GM21381 (cell line): Measurements from ENCODE around the gene NUAK1.
"Not testable (repeated sequence)": the region's sequence is repeated elsewhere in the genome, so short reads cannot be mapped to it uniquely, and the experiment has no call there.

Experiments
- ATAC-seq: cut with Tn5 transposase; IDR thresholded peaks from one replicate; pipeline ENCODE4 v1.9.1; 2021; ENCODE audit warnings: mild to moderate bottlenecking, moderate library complexity; ENCODE audit not compliant: unreplicated experiment

NUAK1 gene

DNA sequence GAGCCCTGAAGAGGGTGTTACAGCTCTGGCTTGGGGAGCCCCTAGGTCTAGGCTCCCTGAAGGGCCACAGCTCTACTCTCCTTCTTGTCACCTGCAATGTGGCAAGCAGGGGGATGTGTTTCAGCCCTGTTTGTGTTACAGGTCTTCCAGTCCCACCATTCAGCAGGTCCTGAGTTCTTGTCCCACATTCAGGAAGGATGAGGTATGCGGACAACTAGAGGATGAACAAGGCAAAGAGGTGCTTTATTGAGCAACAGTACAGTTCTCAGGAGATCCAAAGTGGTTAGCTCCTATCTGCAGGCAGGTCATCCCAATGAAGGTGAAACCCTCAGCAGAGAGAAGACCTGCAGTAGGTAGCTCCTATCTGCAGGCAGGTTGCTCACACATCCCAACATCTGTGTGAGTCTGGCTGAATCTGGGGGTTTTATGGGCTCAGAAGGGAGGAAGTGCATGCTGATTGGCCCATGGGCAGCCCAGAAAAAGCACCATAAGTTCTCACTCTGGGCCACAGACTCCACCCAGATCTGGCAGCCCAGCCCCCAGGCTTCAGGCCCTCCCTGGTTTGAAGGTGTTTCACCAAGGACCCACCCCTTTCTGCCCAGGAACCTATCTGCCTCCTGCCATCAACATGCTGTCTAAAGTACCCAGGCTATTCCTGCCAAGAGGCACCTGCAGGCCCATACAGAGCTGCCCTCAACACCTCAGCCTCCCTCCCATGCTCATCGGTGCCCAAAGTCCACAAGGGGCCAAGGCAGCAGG lies 98.9 kb downstream of the NUAK1 start:
- ATAC-seq = no peak

DNA sequence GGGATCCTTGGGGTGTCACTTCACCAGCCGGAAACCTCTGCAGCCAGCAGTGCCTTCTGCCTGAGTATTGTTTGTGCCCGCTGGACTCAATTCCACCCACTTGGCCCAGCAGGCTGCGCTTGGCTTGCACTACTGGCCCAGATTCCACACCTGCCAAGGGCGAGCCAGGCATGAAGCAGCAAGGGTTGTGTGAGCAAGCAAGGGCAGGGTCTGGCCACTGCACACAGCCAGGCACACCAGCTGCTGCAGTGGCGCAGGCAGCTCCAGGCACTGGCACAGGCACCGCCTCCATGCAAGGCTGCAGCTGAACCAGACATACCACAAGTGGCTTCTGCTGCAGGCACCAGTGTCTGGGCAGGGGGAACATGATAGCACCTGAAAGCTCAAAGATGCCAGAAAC lies 99.5 kb downstream of the NUAK1 start:
- no peak for ATAC-seq

DNA sequence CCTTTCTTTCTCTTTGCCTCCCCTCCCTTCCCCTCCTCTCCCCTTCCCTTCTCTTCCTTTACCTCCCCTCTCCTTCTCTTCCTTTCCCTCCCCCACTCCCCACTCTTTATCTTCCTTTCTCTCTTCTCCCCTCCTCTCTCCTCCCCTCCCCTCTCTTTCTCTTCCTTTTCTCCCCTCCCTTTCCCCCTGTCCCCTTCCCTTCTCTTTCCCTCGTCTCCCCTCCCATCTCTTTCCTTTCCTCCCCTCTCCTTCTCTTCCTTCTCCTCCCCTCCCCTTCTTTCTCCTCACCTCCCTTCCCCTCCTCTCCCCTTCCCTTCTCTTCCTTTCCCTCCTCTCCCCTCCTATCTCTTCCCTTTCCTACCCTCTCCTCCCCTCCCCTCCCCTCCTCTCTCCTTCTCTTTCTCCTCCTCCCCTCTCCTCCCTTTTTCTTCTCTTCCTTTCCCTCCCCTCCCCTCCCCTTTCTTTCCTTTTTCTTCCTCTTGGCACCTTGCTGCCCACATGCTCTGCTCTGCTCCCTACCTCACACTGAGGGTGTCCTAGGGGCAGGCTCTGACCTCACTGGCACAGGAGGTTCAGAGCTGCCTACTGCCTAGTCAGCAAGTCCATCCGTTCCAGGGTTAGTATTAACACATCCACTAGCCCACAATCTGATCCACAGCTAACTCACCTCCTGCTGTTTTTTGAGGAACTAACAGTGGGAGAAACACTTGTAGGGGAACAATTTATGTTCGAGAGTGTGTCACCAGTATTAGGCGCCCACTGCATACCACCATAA lies 101.0 kb downstream of the NUAK1 start:
- ATAC-seq = no peak

DNA sequence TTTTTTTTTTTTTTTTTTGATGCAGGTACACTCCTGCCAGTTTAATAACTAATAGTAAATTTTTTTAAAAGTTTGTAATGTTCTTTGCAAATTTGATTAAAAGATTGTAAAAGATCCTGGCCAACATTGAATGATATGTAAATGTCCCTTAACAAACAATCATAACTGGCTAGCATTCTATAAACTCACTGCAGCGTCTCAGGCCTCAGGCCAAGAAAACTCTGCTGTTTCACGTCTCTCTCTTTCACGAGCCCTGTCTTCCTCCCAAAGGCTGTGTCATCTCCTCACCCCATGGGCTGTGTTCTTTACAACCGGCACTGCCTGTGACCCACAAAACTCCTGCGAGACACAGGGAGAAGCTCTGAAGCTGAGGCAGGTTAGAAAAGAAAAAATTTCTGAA lies 103.3 kb downstream of the NUAK1 start:
- no peak for ATAC-seq

- ATAC-seq = no peak
Measured at GRCh38 chr12:106034316-106034715, 104.4 kb downstream of the NUAK1 start.

DNA sequence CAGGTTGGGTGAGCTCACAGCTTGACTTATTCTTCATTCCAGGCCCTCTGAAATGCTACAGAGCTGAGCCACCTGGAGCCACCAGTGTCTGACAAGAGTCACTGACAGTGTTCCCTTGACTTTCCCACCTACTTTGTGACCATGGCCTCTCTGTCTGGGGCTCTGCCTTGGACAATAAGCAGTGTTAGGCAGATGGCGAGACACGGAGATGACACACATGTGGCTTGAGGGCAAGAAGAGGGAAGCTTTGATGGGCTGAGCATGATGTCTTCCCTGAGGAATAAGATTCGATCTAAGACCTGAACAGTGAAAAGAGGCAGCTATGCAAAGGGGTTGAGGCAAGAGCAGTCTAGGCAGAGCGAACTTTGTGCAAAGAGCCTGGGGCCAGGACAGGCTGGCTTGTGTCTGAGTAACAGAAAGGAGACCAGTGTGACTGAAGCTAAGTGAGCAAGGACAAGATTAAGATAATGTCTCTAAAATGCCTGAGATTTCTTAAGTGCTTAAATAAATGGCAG lies 105.5 kb downstream of the NUAK1 start:
- no peak for ATAC-seq

GRCh38 chr12:106032623-106032925 lies 106.2 kb downstream of the NUAK1 start:
- no peak for ATAC-seq

DNA sequence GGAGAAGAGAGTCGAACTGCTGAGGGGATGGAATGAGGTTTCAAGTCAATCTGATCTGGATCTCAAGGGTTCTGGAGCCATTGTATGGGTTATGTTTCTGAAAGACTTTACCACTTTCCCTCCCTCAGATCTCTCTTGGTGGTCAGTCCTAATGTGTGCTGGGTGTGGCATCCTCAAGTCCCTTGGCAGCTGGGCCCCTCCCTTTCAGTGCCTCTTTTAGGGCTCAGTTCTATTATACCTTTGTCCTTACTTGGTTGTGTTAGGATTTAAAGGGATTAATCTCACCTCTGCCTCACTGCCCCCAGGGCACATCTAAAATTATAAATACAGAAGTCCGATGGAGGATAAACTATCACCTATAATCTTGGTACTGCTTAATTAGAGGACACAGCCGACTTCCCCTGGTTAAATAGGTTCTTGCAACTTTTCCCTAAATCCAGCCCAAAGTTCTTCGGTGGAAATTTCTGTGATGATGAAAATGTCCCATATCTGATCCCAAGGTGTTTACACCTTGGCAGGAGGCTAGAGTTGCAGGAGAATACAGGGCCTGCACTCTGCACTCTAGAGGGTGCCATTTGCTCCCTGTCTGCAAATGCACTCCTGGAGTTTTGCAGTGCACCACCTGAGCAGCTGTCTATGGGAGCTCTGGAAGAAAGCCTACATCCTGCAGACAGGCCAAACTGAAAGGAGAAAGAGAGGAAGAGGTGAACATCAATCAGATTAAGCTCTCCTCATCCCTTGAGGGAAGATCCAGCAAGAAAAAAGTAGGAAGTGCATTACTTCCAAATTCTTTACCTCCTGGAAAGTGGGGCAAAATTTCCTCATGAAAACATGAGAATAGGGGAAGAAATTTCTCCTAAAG lies 106.8 kb downstream of the NUAK1 start:
- ATAC-seq = no peak

DNA sequence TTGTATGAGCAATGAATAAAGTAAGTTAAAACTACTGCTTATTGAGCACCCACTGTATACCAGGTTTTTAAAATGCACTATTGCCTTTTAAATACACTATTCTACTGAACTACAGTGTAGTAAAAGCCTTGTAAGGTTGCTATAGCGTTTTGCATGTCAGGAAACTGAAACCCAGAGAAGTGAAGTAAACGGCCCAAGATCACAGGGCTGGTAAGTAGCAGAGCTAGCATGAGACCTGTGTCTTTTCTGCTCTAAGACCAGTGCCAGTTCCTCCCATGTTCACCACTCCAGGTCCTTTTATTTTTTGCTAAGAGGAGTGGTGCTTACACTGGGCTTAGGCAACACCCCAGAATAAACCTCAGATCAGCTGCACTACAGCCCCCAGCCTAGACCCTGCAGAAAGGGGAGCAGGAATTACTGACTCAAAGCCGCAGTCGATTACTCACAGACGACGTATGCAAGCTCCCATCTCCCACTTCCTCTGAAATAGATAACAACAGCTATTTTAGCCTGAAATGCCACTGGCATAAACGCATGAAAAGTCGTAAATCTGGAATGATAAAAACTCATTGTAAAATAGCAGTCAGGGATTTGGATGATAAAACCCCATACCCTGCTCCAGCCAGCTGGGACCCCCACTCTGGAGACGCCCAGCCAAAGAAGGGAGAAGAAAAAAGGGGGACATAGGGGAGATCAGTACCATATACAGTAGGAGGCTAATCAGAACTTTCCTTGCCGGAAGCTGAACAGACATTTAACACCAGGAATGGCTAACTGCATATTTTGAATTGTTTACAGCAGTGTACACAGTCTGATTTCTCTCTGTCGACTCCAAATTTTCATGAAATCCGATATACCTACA lies 108.3 kb downstream of the NUAK1 start:
- ATAC-seq = no peak

DNA sequence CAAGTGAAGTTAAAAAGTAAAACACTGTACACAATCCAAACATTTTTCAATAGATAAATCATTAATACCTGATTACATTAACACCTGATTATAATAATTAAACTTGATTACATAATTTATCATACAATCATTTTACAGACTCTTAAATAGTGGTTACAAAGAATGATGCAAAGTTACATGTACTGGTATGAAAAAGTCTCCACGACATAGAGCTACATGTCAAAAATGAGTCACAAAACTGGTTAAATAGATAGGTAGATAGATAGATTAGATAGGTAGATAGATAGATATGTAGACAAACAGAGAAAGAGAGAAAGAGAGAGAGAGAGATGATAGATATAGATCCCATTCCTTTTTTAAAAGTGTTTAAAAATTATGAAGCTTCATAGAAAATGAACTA lies 109.2 kb downstream of the NUAK1 start:
- no peak for ATAC-seq

DNA sequence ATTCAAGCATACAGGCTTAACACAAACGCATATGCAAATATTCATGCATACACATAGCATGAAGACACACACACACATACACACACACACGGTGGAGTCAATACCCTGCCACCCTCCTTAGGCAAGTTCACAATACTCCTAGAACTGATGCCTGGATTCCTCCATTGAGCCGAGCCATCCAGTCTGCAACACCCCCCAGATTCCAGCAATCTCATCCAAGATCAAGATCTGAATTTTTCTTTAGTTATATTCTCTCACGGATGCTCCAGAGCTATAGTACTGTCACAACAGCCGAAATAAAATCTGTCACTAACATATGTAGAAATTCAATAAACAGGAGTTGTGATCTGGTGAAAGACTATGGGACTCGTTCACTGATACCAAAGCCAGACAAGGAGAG lies 110.8 kb downstream of the NUAK1 start:
- no peak for ATAC-seq

GRCh38 chr12:106027286-106027685 lies 111.5 kb downstream of the NUAK1 start:
- ATAC-seq = no peak

DNA sequence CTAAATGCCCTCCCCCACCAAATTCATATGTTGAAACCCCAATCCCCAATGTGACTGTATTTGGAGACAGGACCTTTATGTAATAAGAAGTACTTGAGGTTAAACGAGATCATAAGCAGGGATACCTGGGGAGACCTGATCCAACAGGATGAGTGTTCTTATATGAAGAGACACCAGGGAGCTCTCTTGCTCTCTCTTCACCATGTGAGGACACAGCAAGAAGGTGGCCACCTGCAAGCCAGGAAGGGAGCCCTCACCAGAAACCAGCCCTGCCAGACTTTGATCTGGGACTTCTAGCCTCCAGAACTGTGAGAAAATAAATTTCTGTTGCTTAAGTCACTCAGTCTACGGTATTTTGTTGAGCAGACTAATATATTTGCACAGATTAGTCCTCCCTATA lies 113.6 kb downstream of the NUAK1 start:
- no peak for ATAC-seq

DNA sequence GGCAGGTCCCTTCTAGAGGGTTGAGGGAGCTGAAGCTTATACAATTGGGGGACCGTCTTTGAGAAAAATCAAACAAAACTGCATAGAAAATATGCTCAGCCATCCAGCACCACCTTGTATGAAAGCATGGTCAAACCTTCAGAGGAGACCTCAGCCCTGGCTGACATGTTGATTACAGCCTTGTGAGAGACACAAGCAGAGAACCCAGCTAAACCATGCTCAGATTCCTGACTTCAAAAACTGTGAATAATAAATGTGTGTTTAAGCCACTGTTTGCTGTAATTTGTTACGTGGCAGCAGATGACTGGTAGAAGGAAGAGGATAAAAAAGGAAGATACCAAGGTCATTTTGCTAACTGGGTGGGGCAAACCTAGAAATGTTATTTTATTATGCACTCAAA lies 115.7 kb downstream of the NUAK1 start:
- no peak for ATAC-seq

DNA sequence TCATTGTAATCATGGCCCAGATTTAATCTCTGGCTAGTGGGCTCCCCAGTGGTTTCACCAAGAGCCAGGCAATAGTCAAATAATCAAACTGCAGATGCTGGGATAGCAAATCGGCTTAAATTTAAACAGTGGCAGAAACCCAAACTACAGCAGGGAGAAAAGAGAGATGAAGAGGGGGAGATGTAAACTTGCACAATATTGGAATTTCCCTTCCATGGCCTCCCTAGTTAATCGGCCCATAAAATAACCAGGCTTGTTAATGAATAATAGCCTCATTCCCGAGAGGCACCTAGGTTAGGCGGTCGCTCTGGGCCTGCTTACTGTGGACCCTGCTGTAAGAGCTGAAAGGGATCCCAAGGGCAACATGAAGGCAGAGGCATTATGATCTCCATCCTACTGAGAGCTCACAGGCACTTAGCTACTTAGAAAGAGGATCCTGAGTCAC lies 116.2 kb downstream of the NUAK1 start:
- ATAC-seq = no peak

- ATAC-seq = no peak
Measured at GRCh38 chr12:106021516-106021915, 117.2 kb downstream of the NUAK1 start.

DNA sequence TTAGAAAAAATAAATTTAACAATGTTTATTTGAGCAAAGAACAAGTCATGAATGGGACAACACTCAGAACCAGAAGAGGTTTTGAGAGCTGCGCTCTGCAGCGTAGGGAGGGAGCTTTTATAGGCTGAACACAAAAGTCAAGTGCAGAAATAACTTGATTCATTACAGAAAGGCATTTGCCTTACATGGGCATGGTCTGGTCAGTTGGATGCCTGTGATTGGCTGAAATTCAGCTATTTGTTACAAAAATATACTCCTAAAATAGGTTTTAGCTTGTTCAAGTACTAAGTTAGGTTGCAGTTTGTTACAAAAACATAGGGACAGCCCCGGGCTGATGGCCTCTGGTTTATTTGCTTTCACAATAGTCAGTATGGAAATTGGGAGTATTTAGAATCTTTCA lies 118.0 kb downstream of the NUAK1 start:
- ATAC-seq = no peak

- ATAC-seq = no peak
Measured at GRCh38 chr12:106019144-106019543, 119.6 kb downstream of the NUAK1 start.

DNA sequence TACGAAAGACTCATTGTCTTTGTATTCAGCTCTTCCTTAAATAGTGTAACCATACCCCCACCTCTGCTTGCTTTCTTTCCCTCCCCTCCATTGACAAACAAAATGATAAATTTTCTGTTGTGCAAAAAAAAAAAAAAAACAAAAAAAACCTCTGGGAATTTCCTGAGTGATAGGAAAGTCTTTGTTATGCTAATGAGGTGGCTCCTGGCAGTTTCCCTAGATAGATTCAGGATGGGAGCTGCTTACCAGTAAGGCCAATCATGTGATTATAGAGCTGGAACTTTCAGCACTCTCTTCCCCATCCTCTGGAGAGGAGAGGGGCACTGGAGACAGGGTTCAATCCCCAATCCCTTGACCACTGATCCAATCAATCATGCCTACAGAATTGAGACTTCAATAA lies 120.5 kb downstream of the NUAK1 start:
- no peak for ATAC-seq

DNA sequence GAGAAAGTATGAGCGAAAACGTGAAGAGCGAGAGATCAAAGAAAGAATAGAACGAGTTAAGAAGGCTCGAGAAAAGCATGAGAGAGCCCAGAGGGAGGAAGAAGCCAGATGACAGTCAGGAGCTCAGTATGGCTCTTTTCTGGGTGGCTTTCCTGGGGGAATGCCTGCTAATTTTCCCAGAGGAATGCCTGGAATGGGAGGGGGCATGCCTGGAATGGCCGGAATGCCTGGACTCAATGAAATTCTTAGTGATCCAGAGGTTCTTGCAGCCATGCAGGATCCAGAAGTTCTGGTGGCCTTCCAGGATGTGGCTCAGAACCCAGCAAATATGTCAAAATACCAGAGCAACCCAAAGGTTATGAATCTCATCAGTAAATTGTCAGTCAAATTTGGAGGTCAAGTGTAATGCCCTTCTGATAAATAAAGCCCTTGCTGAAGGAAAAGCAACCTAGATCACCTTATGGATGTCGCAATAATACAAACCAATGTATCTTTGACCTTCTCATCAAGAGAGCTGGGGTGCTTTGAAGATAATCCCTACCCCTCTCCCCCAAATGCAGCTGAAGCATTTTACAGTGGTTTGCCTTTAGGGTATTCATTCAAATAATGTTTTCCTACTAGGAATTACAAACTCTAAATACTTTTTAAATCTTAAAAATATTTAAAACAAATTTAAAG lies 122.0 kb downstream of the NUAK1 start:
- ATAC-seq = not testable (repeated sequence)
